Activated CD8-positive, alpha-beta memory T cell treated with anti-CD3 and anti-CD28 coated beads, Interleukin-2, amount 50 U/mL, for 1 hour (primary cell): ENCODE results near the gene RPL36.
"Not testable (repeated sequence)": the region's sequence is repeated elsewhere in the genome, so short reads cannot be mapped to it uniquely, and the experiment has no call there.

Experiments
- DNase-seq: peaks from one replicate; pipeline ENCODE4 v3.0.0-alpha.2; 2020; ENCODE audit errors: extremely low read depth

Gene RPL36

DNA sequence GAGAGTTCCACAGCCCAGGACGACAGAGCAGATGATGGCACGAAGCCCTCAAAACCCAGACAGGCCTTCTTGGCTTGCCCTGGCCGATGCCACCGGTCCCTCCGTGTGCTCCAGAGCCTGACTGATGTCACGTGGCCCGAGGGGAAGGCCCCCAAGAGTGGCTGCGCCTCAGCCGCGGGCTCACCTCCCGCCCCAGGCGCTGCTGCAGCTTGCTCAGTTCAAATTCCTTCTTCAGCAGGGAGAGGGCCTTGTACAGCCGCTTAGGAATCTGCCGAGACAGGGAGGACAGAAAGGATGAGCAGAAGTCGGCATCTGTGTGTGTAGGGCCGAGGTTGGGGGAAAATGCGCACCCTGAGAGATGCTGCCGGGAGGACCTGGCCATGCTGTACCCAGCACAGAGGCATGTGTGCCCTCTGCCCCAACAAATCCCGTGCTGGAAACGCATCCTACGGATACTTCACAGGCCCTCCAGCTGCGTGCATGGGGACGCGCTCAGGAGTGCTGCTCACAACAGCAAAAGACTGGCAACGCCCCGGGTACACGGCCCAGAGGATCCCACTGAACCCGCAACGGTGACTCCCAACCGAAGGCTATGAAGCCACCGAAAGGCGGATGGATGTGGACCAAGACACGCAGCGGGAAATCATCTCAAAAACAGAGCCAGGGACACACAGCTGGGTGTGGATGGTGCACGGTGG lies 16.9 kb downstream of the RPL36 start:
- no peak for DNase-seq

DNA sequence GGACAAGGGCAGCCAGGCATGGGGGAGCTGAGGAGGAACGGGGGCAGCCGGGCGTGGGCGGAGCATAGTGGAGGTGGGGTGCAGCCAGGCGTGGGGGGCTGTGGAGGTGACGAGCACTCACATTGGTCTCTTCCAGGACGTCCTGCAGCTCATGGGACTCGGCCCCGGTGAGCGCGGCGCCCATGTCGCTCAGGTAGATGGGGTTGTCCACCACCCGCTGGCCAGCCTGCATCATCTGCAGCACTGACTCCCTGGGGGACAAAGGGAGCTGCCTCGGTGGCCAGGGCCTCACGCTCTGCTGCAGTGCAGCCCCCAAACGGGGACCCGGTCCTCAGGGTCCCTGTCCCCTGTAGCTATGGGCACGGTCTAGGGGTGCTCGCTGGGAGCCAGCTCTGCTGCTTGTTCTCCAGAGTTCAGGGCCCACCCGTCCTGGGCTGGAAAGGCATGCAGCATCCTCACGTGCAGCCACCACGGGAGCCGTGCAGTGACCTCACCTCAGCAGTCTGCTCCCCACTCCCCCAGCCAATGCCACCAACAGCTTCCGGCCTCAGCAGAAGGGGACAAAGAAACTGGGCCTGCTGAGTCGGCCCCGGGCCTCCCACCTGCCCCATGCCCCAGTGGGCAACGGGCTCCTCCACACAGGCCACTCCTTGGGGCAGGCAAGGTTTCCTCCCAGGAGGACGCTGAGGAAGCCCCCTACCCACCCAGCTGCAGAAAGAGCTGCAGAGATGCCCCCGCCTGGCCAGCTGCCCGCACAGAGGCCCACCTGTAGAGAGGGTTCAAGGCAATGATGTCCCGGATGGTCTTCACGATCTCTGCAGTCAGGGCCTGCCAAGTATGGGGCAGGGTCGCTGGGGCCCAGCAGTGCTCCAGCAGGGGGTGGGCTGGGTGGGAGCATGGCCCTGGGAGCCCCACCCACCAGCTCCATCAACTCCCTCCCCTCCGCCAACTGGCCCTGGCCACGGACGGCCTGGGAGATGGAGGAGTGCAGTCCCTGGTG lies 17.8 kb downstream of the RPL36 start:
- DNase-seq, result no peak

DNA sequence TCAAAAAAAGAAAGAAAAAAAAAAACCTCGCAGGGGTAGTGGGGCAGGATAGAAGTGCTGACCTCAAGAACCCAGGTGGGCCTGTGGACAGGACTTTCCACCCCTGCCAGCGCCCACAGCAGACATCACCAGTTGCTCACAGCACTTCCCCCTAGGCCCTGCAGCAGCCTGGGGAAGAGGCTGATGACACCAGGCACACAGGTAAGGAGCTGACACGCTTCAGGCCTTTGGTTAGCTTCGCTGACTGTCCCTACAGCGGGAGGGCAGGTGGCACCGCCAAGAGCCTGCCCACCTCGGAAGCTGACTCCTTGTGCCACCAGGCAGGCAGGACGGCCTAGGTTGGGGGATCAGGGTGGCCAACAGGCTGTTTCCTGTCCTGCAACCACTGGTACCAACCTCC lies 20.9 kb downstream of the RPL36 start:
- no peak for DNase-seq

DNA sequence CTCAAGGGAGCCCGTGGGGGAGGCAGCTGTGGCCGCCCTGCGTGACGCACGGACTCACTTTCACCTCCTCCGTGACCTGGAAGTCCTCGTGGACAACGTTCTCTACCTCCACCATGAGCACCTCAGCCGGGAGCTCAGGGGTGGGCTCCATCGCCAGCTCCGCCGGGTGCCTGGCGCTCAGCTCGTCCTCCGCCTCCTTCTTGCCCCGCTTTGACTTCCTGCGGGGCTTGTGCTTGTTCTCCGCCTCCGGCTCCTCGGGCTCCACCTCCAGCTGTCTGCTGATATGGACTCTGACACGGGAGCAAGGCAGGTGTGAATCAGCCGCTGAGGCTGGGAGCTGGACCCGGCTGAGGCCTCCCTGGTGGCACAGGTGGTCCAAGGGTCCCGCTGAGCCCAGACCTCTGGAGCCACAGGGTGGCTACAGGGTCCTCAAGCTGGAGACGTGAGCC lies 21.6 kb downstream of the RPL36 start:
- DNase-seq, result no peak

DNA sequence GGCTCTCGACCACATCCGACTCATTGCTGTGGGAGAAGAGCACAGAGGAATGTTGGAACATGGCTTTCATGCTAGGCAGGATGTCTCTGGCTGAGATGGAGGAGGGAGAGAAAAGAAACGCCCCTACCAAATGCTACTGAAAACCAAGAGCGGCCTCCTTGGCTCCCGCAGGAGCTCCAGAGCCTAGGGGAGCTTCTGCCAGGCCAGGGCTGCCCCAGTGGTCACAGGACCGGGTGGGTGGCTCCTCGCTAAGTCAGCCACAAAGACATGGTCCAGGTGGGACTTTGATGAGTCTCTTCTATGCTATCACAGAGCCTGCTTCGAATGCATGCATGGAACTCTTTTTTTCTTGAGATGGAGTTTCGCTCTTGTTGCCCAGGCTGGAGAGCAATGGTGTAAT lies 23.1 kb downstream of the RPL36 start:
- DNase-seq, result no peak

DNA sequence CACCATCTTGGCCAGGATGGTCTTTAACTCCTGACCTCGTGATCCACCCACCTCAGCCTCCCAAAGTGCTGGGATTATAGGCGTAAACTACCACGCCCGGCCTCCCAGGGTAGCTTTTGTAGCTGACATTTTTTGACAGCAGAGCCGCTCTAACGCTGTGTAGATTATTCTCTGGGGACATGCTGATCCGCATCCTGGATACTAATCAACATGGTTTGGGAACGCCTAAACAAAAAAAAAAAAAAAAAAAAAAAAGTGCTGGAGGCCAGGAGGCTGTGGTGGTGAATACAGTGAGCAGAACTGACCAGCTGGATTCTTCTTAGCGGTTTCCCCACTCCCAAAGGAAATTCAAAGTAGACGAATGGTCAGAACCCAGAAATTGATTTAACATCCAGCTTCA lies 24.7 kb downstream of the RPL36 start:
- no peak for DNase-seq

DNA sequence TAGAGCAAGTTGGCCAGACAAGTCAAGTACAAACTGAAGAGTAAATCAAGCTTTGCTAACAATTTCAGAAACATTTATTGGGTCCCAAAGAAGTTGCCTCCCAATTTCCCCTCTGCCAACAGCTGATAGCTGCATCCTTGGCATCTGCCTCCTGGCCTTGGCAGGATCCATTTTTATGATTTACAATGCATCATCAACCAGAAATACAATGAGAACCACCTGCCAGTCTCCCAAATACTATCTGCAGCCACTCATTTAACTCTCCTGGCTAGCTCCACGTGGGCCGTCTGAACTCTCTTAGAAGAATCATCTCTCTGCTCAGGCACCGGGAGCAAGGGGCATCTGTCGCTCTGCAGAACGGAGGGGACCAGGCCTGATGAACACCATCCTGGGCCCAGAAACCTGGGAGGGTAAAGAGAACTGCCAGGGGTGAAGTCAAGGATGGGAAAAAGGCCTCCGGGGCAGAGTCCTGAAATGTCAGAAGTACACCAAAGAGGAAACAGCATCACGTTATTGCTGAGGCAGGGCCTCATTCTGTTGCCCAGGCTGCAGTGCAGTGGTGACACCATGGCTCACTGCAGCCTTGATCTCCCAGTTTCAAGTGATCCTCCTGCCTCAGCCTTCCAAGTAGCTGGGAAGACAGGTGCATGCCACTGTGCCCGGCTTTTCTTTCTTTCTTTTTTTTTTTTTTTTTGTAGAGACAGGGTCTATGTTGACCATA lies 27.3 kb downstream of the RPL36 start:
- DNase-seq, result no peak

DNA sequence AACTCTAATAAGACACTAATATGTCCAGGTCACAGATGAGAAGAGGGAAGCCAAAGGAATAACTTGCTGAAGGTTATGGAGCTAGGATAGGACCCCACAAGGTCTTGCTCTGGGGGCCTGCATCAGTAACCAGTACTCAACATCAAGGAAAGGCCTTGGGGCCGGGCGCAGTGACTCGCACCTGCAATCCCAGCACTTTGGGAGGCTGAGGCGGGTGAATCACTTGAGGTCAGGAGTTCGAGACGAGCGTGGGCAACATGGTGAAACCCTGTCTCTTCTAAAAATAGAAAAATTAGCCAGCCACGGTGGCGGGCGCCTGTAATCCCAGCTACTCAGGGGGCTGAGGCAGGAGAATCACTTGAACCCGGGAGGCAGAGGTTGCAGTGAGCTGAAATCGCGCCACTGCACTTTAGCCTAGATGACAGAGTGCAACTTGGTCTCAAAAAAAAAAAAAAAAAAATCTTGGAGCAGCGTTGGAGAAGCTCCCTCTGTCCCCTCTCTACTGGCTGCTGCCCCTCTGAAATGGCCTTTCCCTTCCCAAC lies 28.0 kb downstream of the RPL36 start:
- no peak for DNase-seq

DNA sequence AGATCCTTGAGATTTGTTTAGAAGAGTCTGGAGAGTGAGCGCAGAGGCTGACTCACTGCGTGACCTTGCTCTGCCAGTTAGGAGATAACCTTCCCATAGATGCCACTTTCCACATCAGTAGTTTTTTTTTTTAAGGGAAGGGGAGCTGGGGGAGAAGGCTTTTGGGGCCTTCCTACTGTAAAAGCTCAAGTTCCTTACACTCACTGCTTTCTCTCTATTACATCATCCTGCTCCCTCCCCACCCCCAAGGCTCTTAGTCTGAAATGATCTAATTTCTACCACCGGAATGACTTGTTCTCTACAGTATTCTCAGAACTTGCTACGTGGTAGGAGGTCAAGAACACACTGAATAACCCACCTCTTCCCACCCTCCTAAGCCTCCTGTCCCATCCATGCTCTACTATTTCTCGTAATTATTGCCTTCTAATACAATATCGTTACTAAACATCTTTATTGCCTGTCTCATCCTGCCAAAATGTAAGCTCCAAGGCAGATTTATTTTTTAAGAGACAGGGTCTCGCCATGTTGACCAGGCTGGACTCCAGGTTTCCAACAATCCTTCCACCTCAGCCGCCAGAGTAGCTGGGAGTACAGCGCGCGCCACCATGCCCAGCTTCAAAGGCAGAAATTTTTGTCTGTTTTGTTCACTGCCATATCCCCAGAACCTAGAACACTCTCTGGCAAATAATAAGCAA lies 28.6 kb downstream of the RPL36 start:
- no peak for DNase-seq

DNA sequence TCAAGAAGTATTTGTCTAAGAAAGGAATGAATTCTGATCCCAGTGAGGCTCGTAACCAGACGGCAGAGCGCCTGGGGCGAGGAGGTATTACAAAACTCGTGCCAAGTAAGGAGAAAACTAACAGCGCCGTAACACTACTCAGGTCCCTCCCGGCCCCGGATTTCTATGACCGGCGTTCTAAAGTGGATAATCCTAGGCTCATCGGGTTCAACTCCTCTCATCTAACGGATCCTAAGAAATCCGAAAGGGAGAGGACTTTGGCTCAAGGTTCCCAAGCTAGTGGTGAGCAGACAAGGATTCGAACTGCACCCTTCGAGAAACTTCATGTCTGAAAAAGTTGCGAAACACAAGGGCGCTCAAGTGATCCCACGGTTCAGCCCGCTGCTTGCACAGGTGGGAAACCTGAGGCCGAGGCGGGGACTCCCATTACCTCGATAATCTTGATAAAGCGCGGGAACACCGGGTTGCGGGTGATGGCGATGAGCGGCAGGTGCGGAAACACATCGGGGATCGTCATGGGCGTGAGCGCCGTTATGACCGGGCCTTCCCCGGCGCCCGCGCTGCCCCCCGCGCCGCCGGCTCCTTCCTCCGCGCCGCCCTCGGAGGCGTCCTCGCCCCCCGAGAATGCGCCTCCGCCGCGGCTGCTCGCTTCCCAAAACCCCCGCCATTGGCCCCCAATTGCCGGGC lies 29.3 kb downstream of the RPL36 start:
- no peak for DNase-seq

DNA sequence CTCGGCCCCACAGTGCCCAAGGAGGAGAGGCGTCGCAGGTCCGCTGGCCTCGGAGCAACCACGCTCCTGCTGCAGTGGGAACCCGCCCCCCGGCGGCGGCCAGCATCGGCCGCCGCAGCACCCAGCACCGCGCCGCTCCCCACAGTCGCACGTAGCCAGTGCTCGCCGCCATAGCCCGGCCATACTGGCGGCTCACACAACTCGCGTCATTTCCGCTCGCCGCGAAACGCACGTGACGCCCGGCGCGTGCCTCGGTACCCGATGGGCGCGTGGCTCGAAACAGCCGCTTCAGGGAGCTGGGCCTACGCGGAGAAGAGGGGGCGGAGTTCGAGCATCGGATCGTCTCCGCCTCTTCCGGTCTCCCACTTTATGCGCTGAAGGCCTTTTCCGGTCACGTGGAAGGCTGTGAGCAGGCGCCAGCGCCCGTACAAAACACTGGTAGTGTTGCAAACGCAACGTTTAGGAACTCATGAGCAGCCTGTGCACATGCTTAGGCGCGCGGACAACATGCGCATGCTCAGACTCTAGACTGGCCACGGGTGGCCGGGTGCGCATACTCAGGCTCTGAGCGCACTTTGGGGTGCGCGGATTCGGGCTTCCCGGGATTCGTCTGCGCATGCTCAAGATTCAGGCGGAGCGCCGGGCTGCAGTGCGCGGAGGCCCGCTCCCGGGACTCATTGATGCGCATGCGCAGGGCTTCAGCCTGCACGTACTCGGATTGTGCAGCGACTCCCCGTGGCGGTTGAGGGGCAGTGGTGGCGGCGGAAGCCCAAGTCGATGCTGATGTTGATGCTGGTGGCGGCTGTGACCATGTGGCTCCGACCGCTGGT lies 30.1 kb downstream of the RPL36 start, which contains the start of the genes CATSPERD and LONP1:
Gene CATSPERD, plus strand, starts transcription at position 677 of the 830 bp plus-strand sequence. Its CDS starts 101 bp downstream, at position 778.
Gene LONP1, minus strand, starts transcription at position 186 of the 830 bp plus-strand sequence. Its CDS starts 14 bp downstream, at position 172.
- DNase-seq, result peak; percentile 96

DNA sequence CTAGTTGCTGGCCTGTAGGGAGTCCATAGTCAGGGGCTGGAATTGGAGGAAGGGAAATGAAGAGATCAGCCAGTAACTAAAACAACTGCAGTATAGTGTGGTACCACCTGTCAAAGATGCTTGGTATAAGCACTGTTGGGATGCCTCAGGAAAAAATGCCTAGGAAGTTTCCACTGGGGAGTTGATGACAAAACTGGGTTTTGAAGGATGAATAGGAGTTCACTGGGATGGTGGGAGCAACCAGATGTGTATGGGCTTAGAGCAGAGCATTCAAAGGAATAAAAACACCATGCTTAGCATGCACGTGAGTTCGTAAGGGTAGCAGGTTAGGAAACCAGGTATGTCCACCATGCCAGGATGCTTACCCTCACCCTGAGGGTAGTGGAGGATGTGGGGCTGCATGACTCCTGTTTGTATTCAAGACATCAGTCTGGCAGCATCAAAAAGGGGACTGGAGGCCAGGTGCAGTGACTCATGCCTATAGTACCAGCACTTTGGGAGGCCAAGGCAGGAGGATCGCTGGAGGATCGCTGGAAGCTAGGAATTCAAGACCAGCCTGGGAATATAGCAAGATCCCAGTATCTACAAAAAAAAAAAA lies 37.5 kb downstream of the RPL36 start:
- no peak for DNase-seq

DNA sequence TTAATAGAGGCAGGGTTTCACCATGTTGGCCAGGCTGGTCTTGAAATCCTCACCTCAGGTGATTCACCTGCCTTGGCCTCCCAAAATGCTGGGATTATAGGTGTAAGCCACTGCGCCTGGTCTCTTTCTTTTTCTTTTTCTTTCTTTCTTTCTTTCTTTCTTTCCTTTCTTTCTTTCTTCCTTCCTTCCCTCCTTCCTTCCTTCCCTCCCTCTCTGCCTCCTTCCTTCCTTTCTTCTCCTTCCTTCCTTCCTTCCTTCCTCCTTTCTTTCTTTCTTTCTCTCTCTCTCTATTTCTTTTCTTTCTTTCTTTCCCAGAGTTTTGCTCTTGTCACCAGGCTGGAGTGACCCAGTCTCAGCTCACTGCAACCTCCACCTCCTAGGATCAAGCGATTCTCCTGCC lies 43.1 kb downstream of the RPL36 start:
- not testable (repeated sequence) for DNase-seq

DNA sequence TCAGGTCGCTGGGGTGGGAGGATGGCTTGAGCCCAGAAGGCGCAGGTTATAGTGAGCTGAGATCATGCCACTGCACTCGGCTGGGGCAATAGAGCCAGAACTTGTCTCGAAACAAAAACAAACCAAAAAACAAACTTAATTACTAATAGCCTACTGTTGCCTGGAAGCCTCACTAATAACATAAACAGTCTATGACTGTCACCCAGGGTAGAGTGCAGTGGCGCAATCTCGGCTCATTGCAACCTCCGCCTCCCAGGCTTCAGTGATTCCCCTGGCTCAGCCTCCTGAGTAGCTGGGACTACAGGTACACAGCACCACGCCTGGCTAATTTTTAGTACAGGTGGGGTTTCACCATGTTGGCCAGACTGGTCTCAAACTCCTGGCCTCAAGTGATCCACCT lies 48.3 kb downstream of the RPL36 start:
- DNase-seq, result no peak
